Measurements from ENCODE around the gene INTS11.

Gene INTS11

GRCh38 chr1:1285102-1285571, 39.3 kb downstream of the INTS11 start:
- no peak for DNase-seq (ENCODE audit: low spot score)

DNA sequence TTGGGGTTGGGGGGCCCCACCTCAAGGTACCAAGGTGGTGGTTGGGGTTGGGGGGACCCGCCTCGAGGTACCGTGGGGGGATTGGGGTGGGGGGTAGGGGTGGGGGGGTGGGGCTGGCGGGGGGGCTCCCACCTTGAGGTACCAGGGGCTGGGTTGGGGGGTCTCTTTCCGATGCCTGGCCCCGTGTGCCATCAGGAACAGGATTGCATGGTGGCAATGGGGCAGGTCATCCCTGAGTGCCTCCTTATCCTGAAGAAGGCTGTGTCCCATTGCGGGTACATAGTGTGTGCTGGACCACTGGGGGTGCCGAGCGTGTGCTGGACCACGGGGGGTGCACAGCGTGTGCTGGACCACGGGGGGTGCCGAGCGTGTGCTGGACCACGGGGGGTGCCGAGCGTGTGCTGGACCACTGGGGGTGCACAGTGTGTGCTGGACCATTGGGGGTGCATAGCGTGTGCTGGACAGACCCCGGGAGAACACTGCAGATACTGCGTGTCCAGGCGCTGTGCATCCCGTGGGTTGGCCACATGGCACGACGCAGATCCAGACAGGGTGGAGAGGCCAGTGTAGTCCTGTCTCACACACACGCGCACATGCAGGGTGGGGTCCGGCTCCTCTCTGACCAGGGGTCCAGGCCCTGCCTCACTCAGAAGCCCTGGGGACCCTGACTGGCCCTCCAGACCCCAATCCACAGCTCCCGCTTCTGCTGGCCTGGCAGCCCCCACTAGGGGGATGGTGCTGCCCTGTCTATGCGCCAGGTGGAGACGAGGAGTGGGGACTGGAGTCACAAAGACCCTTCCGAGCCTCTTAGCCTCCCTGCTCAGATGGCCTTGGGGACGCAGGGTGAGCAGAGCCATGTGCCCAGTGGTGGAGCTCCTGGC, 40.0 kb downstream of the INTS11 start:
- no peak for DNase-seq (ENCODE audit: low spot score)

DNA sequence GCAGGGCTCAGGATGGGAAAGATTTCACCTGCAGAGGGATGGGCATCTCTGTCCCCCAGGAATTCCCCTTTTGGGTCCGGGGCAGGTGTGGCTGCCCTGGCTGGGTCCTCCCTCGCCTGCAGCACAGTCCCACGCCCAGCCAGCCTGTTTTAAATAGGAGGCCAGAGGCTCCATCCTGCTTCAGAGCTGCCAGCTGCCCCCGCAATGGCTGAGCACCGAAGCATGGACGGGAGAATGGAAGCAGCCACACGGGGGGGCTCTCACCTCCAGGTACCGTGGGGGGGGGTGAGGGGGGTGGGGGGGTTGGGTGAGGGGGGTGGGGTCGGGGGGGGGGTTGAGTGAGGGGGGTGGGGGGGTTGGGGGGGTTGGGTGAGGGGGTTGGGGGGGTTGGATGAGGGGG, 40.6 kb downstream of the INTS11 start:
- DNase-seq (ENCODE audit: low spot score), result peak; percentile 32

DNA sequence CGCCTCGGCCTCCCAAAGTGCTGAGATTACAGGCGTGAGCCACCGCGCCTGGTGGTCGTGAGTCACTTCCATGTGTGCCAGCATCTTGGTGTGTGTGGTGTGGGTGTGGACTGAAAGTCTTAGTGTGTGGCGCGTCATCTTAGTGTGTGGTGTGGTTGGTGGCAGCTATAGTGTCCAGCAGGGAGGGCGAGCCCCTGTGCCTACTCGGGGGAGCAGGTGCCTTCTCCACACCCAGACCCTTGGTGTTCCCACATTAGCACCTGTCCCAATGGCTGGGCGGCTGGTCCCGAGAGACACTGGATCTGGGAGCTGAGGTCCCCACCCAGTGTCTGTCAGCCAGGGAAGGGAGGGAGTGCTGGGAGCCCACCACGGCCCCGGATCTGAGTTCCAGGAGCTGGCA, 41.5 kb downstream of the INTS11 start:
- no peak for DNase-seq (ENCODE audit: low spot score)

DNA sequence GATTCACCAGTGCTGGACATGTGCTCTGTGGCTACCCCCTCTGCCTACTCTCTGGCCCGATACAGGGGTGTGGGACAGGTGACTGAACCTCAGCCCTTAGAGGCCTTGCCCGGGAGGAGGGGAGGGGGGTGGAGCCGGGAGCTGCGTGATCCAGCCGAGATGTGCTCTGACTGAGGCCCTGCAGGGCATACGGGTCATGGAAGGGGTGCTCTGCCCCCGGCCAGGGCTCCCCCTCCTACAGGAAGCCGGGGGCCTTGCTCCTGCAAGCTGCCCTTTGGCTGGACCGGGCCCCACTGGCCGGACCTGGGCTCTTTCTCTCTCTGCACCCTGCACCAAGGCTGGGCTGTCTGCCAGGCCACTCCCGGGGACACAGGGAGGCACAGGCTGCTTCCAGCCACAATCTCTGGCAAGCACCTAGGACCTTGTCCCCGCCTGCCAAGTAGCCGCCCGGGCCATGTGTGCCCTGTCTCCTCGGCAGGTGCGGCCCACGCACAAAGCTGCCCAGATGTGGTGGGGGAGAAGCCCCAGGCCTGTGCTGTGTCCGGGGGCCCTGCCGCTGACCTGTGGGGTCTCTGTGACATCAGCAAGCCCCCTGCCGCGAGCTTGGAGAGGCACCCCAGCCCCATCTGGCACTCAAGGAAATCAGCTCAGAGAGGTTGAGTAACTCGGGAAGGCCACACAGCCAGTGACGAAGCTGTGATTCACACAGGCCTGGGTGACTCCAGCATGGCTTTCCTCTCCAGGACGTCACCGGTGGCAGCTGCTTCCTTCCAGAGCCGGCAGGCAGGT, 42.7 kb downstream of the INTS11 start:
- DNase-seq (ENCODE audit: low spot score), result peak; percentile 67

GRCh38 chr1:1280782-1281481, 43.5 kb downstream of the INTS11 start:
- no peak for DNase-seq (ENCODE audit: low spot score)

- DNase-seq (ENCODE audit: low spot score), result no peak
Measured at GRCh38 chr1:1279028-1279427, 45.4 kb downstream of the INTS11 start.

DNA sequence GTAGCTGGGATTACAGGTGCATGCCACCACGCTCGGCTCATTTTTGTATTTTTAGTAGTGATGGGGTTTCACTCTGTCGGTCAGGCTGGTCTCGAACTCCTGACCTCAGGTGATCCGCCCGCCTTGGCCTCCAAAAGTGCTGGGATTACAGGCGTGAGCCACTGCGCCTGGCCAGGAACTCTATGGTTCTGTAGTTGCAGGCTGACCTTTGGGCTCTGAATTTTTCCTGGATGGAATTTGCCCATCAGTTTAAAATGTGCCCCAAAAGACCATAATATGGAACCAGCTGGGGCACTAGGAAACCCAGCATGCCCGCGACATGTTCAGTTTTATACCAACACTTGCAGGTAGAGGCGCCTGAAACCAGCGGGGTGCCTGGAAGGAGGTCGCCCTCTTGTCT, 45.8 kb downstream of the INTS11 start:
- DNase-seq (ENCODE audit: low spot score), result no peak

DNA sequence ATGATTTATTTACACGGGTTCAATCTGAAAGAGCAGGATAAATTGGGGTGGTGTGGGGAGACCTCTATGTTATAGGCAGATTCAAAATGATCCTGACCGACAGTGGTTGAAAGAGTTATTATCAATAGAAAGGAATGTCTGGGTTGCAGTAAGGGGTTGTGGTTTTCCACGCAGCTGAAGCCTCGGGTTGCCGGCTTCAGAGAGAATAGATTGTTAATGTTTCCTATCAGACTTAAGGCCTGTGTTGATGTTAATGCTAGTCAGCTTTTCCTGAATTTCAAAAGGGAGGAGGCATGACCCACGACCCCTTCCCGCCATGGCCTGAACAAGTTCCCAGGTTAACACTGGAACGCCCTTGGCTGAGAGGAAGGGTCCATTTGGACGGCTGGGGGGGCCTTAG, 48.6 kb downstream of the INTS11 start:
- DNase-seq (ENCODE audit: low spot score), result no peak

GRCh38 chr1:1274931-1275431, 49.5 kb downstream of the INTS11 start:
- DNase-seq (ENCODE audit: low spot score), result no peak

DNA sequence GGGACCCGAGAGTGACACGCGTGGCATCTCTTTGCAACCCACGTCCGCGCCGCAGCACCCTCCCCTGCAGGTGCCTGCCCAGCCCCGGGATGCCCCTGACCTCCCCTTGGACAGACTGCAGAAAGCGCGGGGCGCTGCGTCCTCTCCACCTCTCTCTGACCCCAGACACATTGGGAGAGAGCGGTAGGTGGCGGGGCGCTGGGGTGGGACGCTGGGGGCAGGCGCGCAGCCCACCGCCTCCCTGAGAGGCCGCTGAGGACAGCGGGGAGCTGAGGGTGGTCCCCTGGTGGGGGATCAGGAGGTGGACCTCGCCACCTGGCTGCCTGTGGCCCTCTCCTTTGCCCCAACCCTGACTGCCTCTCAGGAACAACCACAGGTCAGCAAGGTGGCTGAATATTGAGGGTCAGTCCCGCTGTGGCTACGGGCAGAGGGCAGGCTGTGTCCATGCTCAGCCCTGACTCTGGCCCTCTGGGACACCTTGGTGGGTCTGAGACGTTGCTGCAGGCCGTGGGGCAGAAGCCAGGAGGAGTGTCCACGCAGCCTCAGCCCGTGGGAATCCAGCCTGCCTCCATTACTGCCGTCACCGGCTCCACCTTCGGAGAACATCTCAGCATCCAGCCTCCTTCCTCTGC, 50.0 kb downstream of the INTS11 start:
- DNase-seq (ENCODE audit: low spot score), result no peak

GRCh38 chr1:1273512-1274298, 50.8 kb downstream of the INTS11 start, which contains the start of gene UBE2J2:
Gene UBE2J2 (minus strand): TSS chr1:1273854. CDS start chr1:1267992, 5,862 bp downstream.
- peak; percentile 98 for DNase-seq (ENCODE audit: low spot score)

- DNase-seq (ENCODE audit: low spot score), result no peak
Measured at GRCh38 chr1:1273209-1273511, 51.3 kb downstream of the INTS11 start.

- no peak for DNase-seq (ENCODE audit: low spot score)
Measured at GRCh38 chr1:1272341-1273208, 51.9 kb downstream of the INTS11 start.

GRCh38 chr1:1270813-1271212, 53.6 kb downstream of the INTS11 start:
- DNase-seq (ENCODE audit: low spot score), result no peak

DNA sequence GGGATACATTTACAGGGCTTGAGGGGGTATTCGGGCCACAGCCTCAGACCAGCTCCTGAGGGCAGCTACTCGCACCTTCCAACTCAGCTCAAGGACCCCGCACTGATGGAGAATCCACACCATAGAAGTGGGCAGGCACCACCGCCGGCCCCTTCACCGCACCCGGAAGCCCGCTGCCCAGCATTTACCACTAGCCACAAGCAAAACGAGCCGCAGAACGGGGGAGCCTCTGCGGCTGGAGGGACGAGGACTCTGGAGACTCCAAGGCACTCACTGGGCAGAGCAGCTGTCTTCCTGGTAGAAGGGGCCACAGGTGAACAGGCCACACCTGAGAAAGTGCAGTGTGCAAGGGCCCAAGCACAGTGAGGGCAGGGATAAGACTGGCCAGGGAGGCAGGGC, 56.2 kb downstream of the INTS11 start:
- DNase-seq (ENCODE audit: low spot score), result no peak

DNA sequence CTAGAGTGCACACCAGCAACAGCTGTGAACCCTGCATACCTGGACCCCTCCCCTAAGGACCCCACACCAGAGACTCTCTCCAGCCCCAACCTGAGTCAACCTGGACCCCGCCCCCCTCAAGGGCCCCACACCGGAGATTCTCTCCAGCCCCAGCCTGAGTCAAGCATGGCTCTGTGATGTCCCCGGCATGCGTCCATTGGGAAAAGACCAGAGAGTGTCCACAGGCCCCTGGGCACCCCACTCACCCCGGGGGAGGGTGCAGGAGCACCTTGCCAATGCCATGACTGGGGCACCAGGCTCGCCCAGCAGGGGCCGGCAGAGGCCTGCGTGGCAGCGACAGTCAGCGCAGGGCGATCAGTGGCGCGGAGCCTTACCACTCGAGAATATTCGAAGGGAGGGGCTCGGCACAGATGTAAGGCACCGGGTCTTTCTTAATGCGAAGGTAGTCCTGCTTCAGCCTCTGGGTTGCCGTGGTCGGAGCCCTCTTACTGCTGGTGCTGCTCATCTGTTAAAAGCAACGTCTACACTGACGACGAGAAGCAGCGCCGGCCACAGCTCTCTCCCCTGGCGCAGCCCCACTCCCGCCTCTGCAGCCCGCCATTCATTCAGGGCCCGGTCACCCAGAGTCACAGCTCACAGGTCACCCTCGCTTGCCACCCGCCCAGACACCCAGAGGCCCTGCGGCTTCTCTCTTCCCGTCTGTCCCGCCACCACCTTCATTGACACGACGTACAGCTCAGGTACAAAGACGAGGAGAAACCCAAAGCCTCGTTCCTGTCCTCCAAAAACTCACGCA, 56.8 kb downstream of the INTS11 start:
- DNase-seq (ENCODE audit: low spot score), result no peak

- DNase-seq (ENCODE audit: low spot score), result peak; percentile 96
Measured at GRCh38 chr1:1264868-1265272, 59.6 kb downstream of the INTS11 start.

DNA sequence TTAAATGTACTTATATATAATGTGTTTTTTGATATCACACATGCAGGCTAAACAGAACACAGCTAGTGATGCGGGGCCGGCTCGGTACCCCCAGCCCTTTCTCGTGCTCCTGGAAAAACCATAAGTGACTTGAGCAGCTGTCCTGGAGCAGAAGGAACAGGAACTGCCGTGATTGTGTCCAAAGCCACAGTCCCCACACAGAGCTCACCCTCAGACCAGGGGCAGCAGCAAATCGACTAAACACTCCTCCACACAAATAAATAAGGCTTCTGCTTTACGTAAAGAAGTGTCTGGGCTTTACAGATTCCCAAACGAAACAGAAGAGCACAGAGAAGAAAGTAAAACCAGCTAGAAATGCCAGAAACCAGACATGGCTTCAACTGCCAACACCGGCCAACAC, 60.4 kb downstream of the INTS11 start:
- DNase-seq (ENCODE audit: low spot score), result no peak
